GM19467 (cell line): Measurements from ENCODE around the gene RMND1.

Experiments used
- ATAC-seq: cut with Tn5 transposase; IDR thresholded peaks from one replicate; pipeline ENCODE4 v1.9.1; 2021; ENCODE audit warnings: mild to moderate bottlenecking, moderate library complexity; ENCODE audit not compliant: unreplicated experiment

Gene RMND1

DNA sequence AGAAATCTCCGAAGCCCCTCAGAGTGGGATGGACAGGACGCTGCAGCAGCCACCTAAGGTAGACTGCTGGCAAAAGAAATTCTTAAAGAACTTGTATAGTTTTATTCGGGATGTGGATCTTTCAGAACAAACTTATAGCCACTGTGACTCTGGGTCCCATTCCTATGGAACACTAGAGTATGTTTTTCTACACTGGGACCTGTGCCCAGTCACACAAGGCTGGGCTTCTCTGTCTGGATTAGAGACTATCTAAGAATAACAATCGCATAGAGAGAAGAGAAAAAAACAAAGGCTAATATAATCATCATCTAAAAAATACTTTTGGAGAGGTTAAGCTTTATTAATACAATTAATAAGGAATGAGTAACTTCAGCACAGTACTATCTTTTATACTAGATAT is 28.9 kb downstream of the RMND1 start:
- no peak for ATAC-seq

- ATAC-seq = no peak
Measured at GRCh38 chr6:151417477-151417876, 34.4 kb downstream of the RMND1 start.

- no peak for ATAC-seq
Measured at GRCh38 chr6:151414641-151415260, 37.2 kb downstream of the RMND1 start.

- ATAC-seq = no peak
Measured at GRCh38 chr6:151413372-151414145, 38.4 kb downstream of the RMND1 start.

GRCh38 chr6:151412909-151413308 is 39.0 kb downstream of the RMND1 start:
- ATAC-seq = no peak

DNA sequence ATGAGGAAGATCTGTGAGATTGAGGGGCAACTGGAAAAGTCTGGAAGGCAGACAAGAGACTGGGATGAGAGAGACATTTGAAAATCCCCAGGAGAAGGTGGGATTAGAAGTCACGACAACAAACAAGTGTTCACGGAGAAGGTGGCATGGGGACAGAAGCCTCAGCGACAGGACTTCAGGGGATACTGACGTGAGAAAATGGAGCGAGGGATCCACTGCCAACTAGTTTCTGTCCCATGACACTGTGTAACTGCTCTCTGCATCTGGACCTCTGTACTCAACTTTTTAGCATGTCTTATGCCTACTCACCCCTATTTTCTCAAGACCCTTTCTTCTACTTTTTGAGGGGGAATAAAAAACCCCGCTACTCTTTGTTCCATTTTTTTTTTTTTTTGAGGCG is 42.2 kb downstream of the RMND1 start:
- ATAC-seq = no peak

DNA sequence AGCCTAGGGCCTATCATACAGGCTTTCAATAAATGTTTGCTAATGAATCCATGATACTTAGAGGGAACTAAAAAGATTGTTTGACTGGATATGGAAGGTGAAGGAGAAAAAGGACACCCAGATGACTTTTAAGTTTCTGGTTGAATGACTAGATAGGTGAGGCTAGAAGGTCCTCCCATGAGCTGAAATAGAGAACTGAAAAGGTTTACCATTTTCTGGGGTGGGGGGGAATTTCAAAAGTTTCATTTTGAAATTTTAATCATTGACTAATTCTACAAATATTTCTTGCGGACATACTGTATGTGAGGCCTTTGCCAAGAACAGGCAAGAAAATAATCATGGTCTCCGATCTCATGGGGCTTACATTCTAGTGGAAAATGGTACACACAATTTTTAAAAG is 42.7 kb downstream of the RMND1 start:
- ATAC-seq = peak; percentile 64

GRCh38 chr6:151408858-151409257 is 43.1 kb downstream of the RMND1 start:
- no peak for ATAC-seq

DNA sequence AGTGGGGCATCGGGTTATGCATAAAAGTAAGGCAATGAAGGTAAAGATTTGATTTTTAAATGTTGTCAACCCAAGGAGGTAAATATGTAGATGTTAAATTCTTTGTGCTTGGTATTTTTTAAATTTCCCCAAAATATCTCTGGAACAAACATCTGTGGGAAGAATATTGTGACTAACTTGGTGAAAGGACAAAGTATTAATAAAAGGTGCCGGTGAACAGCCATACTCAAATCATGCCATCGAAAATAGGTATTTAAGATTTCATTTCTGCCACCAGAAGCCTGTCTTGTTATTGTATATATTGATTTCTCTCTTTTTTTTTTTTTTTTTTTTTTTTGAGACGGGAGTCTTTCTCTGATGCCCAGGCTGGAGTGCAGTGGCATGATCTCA is 48.0 kb downstream of the RMND1 start:
- ATAC-seq = no peak

DNA sequence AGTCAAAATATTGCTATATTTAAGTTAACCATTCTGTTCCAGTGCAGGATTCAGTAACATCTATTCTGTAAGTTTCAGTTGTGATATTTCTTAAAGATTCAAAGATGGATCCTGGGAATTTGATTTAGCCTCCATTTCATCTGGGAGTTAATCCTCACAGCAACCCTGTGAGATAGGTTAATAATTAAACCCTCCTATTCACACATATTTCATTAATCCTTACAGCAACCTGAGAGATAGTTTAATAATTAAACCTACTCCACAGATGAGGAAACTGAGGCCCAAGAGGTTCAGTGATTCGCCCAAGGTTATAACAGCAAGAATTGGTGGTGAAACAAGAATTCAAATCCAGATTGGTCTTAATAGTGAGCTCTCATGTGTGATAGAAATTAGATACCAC is 49.7 kb downstream of the RMND1 start:
- no peak for ATAC-seq

DNA sequence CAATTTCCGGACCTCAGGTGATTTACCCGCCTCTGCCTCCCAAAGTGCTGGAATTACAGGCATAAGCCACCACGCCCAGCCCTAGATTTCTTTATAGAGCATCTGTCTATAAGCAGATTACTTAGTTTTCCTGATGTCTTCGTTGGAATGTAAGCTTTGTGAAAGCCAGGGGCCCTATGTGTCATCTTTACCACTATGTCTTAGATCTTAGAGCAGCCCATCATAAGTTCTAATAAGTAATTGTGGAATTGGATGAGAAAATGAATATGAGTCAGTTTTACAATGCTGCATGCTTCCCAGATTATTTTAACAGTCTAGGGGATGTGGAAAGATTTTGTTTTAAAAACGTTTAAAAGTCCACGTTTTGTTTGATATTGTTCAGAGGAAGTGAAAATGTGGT is 51.5 kb downstream of the RMND1 start:
- ATAC-seq = no peak

DNA sequence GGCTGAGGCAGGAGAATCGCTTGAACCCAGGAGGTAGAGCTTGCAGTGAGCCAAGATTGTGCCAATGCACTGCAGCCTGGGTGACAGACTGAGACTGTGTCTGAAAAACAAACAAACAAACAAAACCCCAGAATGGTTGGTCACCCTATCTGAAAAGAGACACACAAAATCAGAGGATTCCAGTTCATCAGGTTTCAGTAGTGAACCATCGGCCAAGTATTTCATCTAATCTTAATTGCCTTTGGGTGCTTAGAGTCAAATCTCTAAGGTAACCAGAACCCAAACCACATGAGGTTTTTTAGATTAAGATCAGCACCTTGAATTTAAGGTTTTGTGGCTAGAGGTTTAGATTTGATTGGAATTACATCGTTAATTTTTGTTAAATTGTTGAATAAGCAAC is 52.2 kb downstream of the RMND1 start:
- no peak for ATAC-seq

DNA sequence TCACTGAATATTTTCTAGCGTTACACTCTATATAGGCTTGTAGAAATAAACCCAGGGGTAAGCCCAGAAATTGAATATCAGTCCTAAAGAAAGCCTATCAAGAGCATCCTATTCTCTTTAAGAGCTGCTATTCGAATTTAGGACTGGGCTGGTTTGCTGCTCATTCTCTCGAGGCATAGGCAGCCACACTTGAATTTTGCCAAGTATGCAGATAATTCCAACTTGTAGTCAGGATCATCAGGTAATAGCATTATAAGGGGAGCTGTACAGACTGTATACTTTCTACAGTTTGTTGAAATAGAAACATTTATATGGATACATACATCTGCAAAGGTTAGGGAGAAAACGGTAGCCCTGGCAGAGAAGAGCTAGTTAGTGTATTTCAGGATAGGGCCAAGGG is 58.5 kb downstream of the RMND1 start:
- ATAC-seq = no peak

DNA sequence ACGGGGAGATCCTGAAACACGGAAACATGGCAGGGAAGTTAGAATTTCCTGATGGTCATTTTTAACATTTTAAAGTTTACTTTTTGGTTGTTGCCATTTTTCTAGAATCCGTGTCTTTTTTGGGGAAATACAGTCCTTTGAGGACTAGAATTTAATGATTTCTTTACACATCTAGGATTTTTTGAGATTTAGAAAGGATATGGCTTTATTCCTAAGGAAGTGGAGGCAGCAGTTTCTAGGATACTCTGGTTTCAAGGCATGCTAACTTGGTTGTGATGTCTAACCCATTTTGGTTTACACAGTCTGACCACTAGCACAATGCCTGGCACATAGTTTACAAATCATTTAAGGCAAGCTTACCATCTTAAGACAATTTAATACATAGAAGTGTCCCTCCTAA is 59.5 kb downstream of the RMND1 start:
- no peak for ATAC-seq

DNA sequence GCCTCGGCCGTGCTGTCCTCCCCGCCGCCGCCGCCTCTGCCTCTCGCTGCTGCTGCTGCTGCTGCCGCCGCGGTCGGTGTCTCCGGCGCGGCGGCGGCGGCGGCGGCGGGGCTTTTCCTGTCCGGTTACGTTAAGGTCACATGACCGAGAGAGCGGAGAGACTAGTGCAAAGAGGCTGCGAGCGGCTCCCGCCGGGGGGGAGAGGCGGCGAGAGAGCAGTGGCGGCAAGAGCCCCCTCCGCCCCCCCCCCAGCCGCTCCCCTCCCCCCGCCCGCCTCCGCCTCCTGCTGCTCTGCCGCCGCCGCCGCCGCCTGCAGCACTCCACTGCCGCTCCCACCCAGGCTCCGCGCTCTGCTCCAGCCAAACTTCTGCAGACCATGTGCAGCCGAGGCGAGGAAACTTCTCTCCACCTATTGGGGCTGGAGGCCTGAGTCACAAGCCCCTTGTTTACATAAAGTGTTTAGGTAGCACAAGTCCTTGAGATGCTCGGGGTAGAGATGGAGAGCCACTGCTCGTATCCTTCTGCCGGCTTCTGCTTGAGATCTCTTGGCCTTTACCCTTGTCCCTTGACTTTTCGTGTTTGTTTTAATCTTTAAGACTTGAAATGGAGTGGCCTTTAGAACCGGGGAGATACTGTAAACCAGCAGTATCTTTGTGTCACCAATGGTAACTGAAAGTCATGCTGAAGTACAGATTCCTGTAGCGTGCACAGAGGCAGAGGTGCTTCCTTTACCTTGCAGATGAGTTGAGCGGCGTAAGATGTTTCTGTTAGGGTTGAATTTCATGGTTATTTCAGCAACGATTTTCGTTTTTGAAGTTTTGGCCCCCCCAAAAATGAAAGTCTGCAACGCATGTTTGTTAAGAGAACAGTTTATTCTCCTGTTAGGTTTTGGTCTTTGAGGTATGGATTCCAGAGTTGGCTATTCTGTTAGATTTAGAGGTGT is 60.2 kb downstream of the RMND1 start, which contains the start of gene ZBTB2:
Gene ZBTB2, minus strand, starts transcription at position 89 of the 943 bp plus-strand sequence. CDS start 17,922 bp downstream, outside the sequence.
- ATAC-seq = peak; percentile 10

DNA sequence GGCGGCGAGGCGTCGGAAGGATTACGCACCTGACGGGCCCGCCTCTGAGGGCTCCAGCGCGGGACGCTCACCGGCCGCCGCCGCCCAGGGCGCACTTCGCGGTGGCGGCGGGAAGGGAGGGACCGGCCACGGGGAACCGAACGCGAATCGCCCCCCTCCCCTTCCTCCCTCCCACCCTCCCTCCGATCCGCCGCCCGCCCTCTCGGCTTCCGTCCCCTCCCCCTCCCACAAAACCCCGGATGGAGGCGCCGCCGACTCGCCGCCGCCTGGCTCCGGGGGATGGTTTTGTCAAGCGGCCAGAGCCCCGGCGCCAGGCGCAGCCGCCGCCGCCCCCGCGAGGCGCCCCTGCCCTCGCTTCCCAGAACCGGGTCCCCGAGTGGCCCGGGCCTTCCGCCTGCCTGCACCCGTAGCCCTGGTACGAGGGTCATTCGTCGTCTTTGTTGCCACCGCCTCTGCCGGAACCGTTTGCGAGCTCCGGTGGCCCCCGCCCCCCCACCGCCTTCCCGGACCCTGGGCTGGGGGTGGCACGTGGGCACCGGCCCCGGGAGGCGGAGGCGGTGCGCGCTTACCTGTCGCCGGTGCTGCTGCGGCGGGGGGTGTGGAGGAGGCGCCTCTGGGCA is 61.0 kb downstream of the RMND1 start:
- ATAC-seq = peak; percentile 1

DNA sequence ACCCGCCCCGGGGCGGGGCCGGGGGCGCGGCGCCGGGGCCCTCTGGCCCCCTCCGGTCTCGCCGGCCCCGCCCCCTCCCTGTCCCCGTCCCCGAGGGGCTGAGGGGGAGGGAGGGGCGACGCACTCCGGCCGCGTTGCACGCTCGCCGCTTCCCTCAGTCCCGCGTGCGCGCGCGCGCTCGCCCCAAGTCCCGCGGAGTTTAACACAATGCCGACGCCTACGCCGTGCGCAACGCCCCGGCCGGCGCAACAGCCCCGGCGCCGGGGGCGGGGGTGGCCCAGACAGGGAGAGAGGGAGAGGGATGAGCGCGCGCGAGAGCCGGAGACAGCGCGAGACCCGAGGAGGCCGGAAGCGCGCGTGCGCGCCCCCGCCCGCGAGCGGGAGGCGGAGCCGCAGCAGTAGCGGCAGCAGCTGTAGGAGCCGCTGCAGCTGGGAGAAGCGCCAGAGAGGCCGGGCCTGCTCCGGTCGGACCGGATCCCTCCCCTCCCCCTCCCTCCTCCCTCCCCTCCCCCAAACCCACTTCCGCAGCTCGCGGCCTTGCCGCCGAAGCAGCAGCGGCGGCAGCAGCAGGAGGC is 61.6 kb downstream of the RMND1 start:
- peak; percentile 86 for ATAC-seq

DNA sequence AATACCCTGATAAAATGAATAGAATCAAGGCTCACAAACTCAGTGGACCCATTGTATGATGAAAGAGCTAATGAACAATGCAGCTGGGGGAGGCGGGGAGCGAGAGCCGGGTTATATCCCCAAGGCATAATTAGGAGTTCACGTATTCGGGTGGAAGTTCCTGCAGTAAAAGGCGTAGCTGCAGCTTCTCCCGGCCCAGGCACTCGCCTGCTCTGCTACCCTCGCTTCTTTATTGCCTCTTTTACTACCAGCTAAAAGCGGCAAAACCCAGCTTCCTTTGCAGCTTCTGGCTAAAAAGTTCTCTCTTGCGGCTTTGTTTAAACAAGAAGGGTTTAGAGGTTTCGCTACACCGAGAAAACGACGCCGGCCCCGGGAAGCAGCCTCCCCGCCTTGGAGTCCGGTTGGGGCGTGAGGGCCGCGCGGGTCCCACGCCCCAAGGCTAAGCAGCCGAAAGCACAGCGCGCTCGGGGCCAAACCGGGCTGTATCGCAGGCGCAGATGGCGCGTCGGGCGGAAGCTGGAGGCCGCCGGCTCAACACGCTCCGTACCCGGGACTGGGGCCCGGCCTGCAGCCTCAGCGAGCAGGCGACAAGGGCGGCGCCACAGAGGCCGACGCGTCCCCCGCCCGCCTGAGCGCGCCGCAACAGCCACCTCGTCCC is 62.2 kb downstream of the RMND1 start:
- ATAC-seq = peak; percentile 60

DNA sequence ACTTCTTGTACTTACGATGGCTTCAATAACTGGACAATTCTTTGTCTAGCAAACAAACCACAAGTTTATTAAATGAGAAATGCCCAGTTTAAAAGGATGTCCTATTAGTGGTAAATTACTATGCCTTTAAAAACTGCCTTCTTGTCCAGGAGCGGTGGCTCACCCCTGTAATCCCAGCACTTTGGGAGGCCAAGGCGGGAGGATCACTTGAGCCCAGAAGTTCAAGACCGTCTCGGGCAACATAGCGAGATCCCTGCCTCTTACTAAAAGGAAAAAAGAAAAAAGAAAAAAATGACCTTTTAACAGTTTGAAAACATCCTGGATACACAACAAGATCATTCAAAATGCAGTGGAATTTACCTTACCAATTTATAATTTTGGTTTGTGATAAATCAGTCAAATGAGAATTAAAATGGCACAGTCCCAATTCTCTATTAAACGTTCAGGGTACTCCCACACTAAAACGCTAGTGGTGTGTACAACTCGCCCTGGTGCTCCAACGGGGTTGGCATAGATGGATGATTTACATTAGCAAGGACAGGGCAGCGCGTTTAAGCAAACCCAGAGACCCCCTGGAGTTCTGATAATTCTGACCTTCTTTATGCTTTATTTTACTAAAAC is 62.8 kb downstream of the RMND1 start:
- ATAC-seq = no peak

DNA sequence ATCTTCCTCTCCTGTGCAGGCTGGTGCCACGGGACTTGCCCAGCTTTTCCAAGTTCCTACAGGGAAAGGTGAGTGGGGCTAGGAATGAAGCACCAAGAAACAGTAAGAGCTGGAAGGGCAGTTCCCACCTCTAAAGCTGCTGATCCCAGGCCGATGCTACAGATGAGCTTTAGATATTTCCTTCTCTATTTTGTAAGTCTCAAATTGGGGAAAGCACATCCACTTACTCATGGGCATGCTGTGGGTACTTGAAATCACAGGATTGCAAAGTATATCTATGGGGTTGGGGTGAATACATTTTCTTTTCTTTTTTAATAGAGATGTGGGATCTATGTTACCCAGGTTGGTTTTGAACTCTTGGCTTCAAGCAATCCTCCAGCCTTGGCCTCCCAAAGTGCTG is 63.7 kb downstream of the RMND1 start:
- no peak for ATAC-seq
